Effector CD4-positive, alpha-beta T cell (primary cell): ENCODE data around the gene TMEM135.
A peak's percentile ranks its signal among the peaks of the same experiment; 100 is the strongest.
"Not testable (repeated sequence)": the region's sequence is repeated elsewhere in the genome, so short reads cannot be mapped to it uniquely, and the experiment has no call there.

Experiments
- DNase-seq: peaks from one replicate; pipeline ENCODE4 v3.0.0-alpha.2; 2020

TMEM135 gene

GRCh38 chr11:87081358-87081757, 43.6 kb downstream of the TMEM135 start:
- no peak for DNase-seq

- DNase-seq = no peak
Observed at GRCh38 chr11:87082590-87082989, 44.9 kb downstream of the TMEM135 start.

GRCh38 chr11:87083029-87083428, 45.3 kb downstream of the TMEM135 start:
- no peak for DNase-seq

DNA sequence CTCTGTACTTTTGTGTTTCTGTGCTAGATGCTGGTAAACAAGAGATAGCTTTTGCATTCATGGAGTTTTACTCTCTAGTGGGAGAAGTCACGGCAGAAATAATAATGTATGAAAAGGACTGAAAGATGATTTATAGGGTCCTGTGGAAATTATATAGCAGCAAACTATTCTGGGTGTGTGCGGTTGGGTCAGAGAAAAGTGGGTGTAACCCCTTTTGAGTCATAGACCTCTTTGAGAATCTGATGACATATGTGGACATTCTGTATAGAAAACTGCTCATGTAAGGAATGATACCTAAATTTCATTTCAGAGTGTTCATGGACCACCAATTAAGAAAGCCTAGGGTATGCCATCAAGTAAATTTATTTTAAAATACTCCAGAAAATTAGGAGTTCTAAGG, 54.4 kb downstream of the TMEM135 start:
- DNase-seq = no peak

- DNase-seq = no peak
Observed at GRCh38 chr11:87092567-87092966, 54.8 kb downstream of the TMEM135 start.

DNA sequence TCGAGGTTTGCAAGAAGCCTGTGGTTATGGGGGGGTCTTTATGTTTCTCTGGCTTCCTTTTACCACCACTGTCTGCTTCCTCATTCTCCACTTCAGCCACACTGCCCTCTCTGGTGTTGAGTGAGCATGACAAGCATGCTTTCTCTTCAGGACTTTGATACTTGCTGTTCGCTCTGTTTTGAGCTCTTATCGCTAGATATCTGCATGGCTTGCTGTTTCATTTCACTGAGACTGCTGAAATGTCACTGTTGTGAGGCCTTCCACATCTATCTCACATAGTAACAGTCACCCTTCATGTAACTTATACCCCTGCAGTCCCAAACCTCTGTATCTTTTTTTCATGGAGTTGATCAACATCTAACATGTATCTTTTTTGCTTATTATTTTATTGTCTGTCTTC, 59.8 kb downstream of the TMEM135 start:
- peak; percentile 4 for DNase-seq

DNA sequence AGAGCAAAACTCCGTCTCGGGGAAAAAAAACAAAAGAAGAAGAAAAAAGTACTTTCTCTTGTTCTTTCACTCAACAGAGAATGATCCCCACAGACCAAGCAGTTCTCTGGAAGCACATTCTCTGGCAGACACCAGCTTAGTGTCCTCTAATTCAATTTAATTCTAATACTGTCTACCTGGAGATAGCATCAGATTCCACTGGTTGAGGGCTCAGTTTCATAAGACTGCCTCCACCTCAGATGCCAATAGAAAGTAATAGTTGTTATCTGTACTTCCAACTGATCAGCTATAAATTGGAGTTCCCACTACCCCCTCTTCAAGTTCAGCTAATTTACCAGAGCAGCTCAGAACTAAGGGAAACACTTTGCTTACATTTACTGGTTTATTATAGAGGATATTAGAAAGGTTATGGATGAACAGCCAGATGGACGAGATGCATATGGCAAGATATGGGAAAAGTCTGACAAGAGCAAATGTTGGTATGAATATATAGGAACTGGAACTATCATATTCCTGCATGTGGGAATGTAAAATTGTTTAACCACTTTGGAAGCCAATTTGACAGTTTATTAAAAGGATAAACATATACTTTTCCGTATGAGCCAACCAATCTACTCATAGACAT, 64.3 kb downstream of the TMEM135 start:
- DNase-seq = no peak

DNA sequence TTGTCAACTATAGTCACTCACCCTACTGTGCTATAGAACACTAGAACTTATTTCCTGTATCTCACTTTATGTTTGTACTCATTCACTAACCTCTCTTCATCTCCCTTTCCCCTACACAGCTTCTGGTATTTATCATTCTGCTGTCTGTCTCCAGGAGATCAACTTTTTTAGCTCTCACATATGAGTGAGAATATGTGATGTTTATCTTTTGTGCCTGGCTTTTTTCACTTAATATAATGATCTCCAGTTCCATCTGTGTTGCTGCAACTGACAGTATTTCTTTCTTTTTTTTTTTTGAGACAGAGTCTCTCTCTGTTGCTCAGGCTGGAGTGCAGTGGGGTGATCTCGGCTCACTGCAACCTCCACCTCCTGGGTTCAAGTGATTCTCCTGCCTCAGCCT, 68.1 kb downstream of the TMEM135 start:
- DNase-seq = not testable (repeated sequence)

DNA sequence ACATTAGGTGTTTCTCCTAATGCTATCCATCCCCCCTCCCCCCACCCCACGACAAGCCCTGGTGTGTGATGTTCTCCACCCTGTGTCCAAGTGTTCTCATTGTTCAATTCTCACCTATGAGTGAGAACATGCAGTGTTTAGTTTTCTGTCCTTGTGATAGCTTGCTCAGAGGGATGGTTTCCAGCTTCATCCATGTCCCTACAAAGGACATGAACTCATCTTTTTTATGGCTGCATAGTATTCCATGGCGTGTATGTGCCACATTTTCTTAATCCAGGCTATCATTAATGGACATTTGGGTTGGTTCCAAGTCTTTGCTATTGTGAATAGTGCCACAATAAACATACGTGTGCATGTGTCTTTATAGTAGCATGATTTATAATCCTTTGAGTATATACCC, 69.6 kb downstream of the TMEM135 start:
- DNase-seq = not testable (repeated sequence)

GRCh38 chr11:87110443-87111131, 72.9 kb downstream of the TMEM135 start:
- no peak for DNase-seq

DNA sequence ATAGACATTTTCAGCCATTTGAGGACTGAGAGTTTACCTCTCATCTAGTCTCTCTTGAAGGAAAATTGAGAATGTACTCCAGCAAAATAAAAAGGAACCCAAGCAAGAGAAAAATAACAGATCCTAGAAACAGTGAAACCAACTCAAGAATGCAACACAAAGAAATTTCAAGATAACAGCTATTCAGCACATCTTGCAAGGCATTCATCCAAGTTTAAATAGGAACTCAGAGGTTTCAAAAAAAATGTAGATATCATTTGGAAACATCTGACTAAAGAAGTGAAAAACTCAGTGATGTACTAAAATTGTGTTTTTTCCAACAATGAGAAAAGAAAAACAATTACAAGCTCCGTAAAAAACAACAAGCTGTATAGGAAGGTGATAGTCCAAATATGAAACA, 76.4 kb downstream of the TMEM135 start:
- no peak for DNase-seq

- DNase-seq = no peak
Observed at GRCh38 chr11:87116185-87116584, 78.5 kb downstream of the TMEM135 start.

DNA sequence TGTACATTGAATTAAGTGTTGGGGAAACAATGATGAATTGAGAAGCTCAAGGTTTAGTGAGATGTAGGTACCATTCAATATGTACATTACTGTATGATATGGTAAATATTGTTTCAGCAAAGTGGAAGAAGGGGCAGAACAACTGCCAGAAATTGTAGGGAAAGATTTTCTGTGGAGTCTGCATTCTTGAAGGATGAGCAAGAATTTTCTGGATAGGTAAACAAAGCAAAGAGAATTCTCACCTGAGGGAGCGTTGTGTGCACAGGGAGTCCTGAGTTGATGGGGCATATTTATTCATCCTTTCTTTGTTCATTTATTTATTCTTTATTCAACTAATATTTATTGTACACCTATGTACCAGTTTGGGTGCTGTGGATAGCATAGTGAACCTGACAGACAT, 83.2 kb downstream of the TMEM135 start:
- DNase-seq = no peak

DNA sequence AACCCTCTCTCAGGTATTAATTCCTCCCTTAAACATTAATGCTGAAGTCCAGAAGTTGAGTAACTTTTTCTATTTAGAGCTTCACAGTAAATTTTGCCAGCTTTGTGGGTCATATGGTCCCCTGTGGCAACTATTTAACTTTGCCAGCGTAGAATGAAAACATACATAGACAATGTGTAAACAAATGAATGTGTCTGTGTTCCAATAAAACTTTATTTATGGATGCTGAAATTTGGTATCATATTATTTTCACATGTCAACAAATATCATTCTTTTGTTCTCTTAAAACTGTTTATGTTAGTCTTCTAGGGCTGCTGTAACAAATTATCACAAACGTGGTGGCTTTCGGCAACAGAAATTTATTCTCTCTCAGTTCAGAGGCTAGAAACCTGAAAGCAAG, 85.1 kb downstream of the TMEM135 start:
- DNase-seq = no peak

DNA sequence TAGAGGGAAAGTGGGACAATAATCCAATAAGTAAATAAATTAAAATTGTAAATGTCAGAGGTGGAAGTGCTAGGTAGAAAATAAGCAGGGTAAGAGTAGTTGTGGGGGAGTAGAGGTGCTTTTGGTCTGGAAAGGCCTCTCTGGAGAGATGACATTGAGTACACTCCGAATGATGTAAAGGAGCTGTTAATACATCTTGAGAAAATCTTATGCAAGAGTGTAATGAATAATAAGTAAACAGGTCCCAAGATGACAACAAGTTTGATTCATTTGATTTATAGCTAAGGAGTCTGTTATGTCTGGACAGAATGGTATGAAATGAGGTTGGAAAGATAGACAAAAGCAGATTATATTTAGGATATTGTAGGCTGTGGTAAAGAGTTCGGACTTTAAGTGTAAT, 87.5 kb downstream of the TMEM135 start:
- DNase-seq = no peak

- DNase-seq = no peak
Observed at GRCh38 chr11:87127101-87127500, 89.4 kb downstream of the TMEM135 start.

DNA sequence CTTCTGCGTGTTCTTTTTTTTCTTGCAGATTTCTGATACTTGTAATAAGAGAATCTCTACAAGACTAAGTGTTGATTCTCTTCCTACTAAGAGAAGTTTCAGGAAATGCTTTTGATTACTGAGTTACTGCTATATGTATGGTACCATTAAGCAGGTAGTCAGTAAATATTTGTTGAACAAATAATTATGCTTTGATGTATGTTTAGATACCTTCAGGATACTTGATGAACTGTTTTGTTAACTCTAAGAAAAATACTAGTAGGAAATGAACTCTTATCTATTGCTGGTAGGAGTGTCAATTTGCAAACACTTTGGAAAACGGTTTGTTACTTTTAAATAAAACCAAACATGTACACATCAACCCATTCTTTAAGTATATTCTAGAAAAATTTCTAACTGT, 90.6 kb downstream of the TMEM135 start:
- no peak for DNase-seq

GRCh38 chr11:87134524-87135106, 96.9 kb downstream of the TMEM135 start:
- DNase-seq = no peak

GRCh38 chr11:87136236-87136635, 98.5 kb downstream of the TMEM135 start:
- no peak for DNase-seq

GRCh38 chr11:87137711-87138110, 100.0 kb downstream of the TMEM135 start:
- no peak for DNase-seq

DNA sequence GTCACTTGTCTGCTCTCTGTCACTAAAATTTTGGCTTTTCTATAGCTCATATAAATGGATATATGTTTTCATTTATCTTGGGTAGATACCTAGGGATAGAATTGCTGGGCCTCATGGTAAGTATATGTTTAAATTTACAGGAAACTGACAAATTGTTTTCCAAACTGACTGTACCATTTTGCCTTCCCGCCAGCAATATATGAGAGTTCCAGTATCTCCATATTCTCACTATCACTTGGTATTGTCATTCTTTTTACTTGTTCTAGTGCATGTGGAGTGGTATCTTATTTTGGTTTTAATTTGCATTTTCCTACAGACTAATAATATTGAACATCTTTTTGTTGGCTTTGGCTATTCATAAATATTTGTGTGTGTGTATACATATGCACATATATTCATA, 101.7 kb downstream of the TMEM135 start:
- no peak for DNase-seq

- DNase-seq = no peak
Observed at GRCh38 chr11:87141322-87141721, 103.6 kb downstream of the TMEM135 start.

DNA sequence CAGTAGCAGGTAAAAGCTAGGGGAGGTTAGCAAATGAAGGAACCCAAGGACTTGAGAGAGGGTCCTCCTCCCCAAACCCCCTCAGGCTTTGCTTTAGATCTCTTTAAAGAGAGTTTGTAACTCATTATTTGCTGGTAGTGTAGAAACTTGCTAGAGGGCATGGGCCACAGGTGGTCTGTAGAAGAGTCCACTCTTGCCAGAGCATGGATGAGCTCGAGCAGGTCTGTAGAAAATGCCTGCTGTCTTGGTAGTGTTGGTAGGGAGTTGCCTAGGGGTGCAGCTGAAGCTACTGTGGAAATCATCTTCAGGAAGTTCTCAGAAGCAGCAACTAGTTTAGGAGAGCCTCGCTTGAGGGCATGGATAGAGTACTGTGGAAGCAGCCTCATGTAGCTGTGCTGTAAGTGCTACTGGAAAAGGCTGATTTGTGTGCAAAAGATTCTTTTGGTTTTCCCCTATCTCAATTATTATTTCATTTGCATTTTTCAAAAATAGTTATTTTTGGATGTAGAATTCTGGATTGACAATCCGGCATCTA, 104.3 kb downstream of the TMEM135 start:
- no peak for DNase-seq

GRCh38 chr11:87142594-87142993, 104.9 kb downstream of the TMEM135 start:
- no peak for DNase-seq
